NCI-H1694 (cell line): ENCODE data around the gene HEMGN.
A peak's percentile ranks its signal among the peaks of the same experiment; 100 is the strongest.
"Not testable (repeated sequence)": the region's sequence is repeated elsewhere in the genome, so short reads cannot be mapped to it uniquely, and the experiment has no call there.

Experiments used
- DNase-seq: peaks from one replicate; lab custom pipeline; 2025; lab: John Stamatoyannopoulos, UW

Gene HEMGN

GRCh38 chr9:97938081-97938644, at the start of gene HEMGN:
TSS of gene HEMGN (minus strand) at chr9:97938172. CDS start at chr9:97938136, 36 bp downstream.
- no peak for DNase-seq

- DNase-seq, result no peak
These were observed 49.5 kb upstream of the HEMGN start for GRCh38 chr9:97987487-97987886.

GRCh38 chr9:97985058-97985861, 47.3 kb upstream of the HEMGN start:
- no peak for DNase-seq

GRCh38 chr9:97984188-97985057, 46.5 kb upstream of the HEMGN start:
- peak; percentile 6 for DNase-seq

- no peak for DNase-seq
These were observed 45.7 kb upstream of the HEMGN start for GRCh38 chr9:97983589-97984187.

GRCh38 chr9:97982683-97983588, 45.0 kb upstream of the HEMGN start, which contains the start of gene ANP32B:
TSS of gene ANP32B (plus strand) at chr9:97983341. CDS start at chr9:97983556, 215 bp downstream.
- DNase-seq, result peak; percentile 81

- DNase-seq, result no peak
These were observed 44.1 kb upstream of the HEMGN start for GRCh38 chr9:97981846-97982682.

- DNase-seq, result peak; percentile 33
These were observed 43.2 kb upstream of the HEMGN start for GRCh38 chr9:97980918-97981845.

- no peak for DNase-seq
These were observed 42.5 kb upstream of the HEMGN start for GRCh38 chr9:97980479-97980803.

GRCh38 chr9:97979788-97980478, 42.0 kb upstream of the HEMGN start:
- DNase-seq, result no peak

GRCh38 chr9:97978371-97979130, 40.6 kb upstream of the HEMGN start:
- peak; percentile 36 for DNase-seq

- DNase-seq, result not testable (repeated sequence)
These were observed 38.7 kb upstream of the HEMGN start for GRCh38 chr9:97976633-97977032.

GRCh38 chr9:97975376-97975775, 37.4 kb upstream of the HEMGN start:
- no peak for DNase-seq

- no peak for DNase-seq
These were observed 34.8 kb upstream of the HEMGN start for GRCh38 chr9:97972753-97973152.

- no peak for DNase-seq
These were observed 32.2 kb upstream of the HEMGN start for GRCh38 chr9:97970165-97970564.

- no peak for DNase-seq
These were observed 31.0 kb upstream of the HEMGN start for GRCh38 chr9:97969014-97969413.

GRCh38 chr9:97966493-97966892, 28.5 kb upstream of the HEMGN start:
- no peak for DNase-seq

- DNase-seq, result no peak
These were observed 26.9 kb upstream of the HEMGN start for GRCh38 chr9:97964901-97965300.
